HG02763 (cell line): ENCODE results near the gene PCBP2.

Experiments used
- ATAC-seq: cut with Tn5 transposase; IDR thresholded peaks from one replicate; pipeline ENCODE4 v1.9.1; 2021; ENCODE audit warnings: mild to moderate bottlenecking, moderate library complexity; ENCODE audit not compliant: unreplicated experiment

PCBP2 gene

GRCh38 chr12:53492830-53493609, 41.1 kb downstream of the PCBP2 start:
- peak; percentile 93 for ATAC-seq

DNA sequence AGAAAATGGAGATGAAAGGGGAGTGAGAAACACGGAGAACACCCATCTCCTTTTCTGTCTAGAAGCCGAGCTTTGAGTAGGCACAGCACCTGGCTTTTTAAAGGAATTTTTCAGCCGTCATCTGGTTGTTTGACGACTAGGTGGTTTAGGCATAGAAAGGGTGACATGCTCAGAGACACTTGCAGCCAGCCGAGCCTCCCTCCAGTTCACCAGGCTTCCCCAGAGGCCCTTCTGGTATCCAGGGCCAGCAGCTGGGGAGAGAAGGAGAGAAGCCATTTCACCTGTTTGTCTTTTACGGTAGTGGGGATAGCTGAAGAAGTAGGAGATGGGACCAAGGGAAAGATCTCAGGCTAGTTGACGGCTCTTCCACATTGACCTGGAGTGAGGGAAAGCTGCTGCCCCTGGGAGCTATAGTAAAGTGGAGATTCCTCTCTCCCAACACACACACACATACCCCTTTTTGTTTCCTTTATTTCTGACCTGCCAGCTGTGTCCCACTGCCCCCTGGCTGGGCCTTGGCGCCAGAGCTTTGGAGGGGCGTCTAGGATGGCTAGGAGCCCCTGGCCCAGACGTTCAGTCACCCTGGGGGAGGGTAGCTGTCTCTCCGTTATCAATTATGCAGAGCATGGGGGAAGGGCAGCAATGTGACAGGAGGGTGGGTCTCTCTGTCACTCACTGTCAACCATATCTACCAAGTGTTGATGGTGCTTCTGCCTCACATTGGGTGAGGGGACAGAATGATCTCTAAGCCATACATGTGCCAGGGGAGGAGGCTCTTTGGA, 41.9 kb downstream of the PCBP2 start:
- no peak for ATAC-seq

DNA sequence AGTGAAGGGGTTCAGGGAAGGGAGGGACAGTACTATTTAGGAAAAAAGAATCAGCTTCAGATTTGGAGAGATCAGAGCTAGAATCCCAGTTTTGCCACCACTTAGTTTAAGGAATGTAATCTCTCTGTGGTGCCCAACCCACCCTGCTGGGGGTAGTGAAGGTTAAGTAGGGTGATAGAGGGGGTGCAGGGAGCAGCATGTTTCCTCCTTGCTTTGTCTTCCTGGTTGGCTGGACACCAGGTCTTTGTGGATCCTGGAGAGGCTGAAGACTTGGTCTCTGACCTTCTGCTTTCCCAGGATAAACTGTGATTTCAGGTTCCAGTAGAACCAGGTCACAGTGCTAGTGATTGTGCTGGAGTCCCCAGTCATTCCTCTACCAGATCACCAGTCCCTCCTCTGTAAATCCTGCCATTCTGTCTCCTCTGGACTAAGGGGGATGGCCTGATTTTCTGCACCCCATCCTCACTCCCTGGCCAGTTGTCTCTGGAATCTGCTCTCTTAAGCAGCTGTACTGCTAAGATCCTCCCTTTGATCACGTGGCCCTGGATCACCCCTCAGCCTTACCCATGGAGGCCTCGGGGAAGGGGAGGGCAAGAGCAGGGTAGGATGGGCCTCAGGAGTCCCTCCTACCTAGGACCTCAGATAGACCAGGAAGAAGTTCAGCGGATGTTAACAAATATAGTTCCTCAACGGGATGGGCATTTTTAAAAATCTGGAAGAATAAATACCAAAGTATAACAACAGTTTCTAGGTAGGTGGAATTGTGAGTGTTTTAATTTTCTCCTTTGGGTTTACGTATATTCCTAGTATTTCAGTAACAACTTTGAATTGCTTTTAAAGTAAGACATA, 44.2 kb downstream of the PCBP2 start:
- ATAC-seq: no peak

GRCh38 chr12:53496752-53497032, 44.8 kb downstream of the PCBP2 start:
- ATAC-seq: no peak

GRCh38 chr12:53497461-53497860, 45.6 kb downstream of the PCBP2 start:
- ATAC-seq: no peak

GRCh38 chr12:53498235-53498630, 46.3 kb downstream of the PCBP2 start:
- ATAC-seq: no peak

DNA sequence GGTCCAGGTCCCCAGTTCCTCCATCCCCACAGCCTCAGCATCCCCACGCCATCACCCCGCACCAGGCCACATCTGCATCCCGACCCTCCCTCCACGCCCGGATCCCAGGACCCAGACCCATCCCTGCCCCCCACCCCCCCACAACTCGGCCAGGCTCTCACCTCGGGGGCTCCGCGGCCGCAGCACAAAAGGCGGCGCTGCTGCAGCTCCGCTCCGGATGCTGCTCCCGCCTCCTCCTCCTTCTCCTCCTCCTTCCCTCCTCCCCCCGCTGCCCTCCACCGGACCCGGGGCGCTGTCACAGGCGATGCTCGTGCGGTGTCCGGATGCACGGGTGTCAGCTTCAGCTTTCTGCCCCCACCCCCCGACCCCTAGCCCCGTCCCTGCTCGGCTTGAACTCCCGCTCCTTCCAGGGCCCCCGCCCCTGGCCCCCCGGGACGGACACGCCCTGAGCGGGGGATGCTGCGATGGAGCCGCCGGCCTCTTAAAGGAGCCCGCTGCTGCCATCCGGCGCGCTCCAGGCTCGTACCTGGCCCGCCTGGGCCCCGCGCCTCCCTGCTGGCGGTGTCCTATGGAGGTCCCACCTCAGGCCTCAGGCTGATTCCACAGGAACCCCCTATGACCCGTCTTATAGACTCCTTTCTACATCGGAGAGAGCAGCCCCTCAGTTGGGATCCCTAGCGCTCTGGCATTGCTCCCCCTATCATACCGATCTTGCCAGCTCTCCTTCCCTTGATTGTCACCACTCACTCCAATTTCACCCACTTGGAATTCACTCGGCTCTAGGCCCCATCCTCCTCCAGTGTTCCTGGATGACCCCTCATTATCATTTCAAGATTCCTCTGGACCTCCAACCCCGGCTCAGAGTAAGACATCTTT, 47.6 kb downstream of the PCBP2 start, which contains the start of gene MAP3K12:
Gene MAP3K12 (minus strand): TSS at position 193 of the 876 bp plus-strand sequence. CDS start 12,067 bp downstream, outside the sequence.
- no peak for ATAC-seq

GRCh38 chr12:53500142-53500775, 48.4 kb downstream of the PCBP2 start:
- ATAC-seq: no peak

- peak; percentile 79 for ATAC-seq
Observed at GRCh38 chr12:53500776-53501614, 49.1 kb downstream of the PCBP2 start, which contains the start of gene TARBP2. Gene TARBP2 (plus strand): TSS chr12:53501283. CDS start chr12:53501409, 126 bp downstream.

DNA sequence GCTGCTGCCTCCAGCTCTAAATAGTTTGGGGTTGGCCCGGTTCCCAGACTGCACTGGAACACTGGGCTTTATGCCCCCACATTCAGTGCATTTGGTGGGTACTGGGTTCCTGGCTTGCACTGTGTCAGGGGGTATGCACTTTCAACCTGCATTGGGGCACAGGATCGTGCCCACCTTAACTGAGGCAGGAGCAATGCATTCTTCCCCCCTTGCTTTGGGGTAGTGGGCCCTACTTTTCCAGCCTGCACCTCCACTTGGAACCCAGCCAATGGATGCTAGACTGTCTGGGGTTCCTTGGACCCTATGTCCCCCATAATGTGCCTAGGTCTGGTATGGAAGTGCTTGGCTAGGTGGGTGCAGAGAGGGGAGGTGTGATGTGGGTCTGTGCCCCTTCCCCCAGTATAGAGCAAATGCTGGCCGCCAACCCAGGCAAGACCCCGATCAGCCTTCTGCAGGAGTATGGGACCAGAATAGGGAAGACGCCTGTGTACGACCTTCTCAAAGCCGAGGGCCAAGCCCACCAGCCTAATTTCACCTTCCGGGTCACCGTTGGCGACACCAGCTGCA, 49.8 kb downstream of the PCBP2 start:
- ATAC-seq: no peak

GRCh38 chr12:53502331-53502730, 50.4 kb downstream of the PCBP2 start:
- no peak for ATAC-seq

GRCh38 chr12:53502983-53503728, 51.3 kb downstream of the PCBP2 start:
- no peak for ATAC-seq

DNA sequence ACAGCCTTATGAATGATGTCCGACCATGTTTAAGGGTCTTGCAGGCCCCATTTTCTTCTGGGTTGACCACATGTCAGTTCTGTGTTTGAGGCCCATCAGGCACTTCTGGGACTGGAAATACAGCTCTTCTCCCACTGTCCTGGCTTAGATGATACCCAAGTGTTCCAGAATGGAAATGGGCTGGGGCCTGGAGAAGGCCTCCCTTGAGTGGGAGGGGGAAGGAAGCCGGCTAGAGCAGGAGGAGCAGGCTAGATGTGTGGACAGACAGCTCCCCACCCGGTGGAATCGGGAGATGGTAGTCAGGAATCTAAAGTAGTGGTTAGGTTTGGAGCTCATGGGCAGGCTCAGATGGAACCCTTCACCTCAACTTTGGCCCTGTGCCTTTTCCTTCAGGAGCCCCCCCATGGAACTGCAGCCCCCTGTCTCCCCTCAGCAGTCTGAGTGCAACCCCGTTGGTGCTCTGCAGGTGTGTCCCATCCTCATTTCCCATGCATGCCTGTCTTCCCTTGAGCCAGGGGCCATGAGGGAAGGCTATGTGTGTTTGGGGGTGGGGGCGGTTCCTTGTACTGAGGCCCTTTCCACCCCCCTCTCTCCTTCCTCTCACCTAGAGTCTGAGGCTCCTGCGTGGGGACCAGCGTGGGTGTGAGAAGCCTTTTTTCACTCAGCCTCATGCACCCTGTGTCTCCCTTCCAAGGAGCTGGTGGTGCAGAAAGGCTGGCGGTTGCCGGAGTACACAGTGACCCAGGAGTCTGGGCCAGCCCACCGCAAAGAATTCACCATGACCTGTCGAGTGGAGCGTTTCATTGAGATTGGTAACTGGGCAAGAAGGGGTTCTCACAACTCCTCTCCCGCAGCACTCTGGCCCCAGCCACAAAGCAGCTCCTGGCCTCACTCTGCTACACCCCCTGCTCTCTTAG, 52.4 kb downstream of the PCBP2 start:
- ATAC-seq: no peak

DNA sequence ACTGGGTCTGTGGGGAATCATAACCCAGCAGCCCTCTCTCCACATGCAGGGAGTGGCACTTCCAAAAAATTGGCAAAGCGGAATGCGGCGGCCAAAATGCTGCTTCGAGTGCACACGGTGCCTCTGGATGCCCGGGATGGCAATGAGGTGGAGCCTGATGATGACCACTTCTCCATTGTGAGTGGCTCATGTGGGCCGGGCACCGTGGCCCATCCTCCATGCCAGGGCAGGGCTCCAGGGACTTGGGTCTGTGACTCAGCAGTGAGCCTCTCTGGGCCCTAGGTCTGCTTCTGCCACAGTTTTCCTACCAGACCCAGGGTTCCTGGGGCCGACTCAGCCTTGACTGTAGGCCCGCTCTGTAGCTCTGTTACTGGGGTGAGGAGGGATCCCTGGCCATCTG, 53.2 kb downstream of the PCBP2 start:
- no peak for ATAC-seq

DNA sequence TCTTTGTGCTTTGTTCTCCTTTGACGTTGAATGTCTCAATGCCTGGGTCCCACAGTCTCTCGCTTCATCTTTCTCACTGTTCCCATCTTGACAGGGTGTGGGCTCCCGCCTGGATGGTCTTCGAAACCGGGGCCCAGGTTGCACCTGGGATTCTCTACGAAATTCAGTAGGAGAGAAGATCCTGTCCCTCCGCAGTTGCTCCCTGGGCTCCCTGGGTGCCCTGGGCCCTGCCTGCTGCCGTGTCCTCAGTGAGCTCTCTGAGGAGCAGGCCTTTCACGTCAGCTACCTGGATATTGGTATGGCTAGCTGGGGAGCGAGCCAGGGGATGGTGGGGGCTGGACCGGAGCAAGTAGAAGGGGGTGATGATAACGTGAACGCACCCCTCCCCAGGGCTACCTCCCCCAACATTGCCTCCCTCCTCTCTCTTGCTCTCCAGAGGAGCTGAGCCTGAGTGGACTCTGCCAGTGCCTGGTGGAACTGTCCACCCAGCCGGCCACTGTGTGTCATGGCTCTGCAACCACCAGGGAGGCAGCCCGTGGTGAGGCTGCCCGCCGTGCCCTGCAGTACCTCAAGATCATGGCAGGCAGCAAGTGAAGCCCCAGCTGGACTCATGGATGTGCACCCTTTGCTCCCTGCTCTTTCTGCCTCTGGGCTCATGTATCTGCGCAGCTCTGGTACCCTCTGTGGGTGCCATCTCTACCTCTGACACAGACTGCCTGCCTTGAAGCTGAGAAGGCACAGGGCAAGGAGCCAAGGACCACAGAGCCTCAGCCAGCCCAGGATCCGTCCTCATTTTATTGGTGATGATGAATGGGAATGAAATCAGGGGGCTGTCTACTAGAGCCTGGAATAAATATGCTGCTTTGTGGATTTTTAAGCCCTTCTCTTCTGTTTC, 53.9 kb downstream of the PCBP2 start:
- ATAC-seq: no peak

DNA sequence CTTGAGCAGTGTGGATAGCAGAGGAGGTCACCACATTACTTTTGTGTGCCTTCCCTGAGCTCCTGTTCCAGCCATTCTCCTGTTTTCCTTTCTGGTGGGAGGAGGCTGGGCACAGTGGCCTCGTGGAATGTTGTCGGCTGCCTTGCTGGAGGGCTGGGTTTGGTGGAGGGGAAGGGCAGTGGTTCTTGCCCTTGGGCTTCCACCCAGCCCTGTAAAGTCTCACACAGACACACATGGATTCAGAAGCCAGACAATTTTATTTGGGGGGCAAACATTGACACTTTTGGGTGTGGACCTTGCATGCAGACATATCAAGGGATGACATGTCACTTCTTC, 54.5 kb downstream of the PCBP2 start:
- no peak for ATAC-seq
